DMS53 (cell line): Measurements from ENCODE around the gene FAM181A.

Source experiments
- DNase-seq: peaks from one replicate; lab custom pipeline; 2025; lab: John Stamatoyannopoulos, UW

The FAM181A gene

DNA sequence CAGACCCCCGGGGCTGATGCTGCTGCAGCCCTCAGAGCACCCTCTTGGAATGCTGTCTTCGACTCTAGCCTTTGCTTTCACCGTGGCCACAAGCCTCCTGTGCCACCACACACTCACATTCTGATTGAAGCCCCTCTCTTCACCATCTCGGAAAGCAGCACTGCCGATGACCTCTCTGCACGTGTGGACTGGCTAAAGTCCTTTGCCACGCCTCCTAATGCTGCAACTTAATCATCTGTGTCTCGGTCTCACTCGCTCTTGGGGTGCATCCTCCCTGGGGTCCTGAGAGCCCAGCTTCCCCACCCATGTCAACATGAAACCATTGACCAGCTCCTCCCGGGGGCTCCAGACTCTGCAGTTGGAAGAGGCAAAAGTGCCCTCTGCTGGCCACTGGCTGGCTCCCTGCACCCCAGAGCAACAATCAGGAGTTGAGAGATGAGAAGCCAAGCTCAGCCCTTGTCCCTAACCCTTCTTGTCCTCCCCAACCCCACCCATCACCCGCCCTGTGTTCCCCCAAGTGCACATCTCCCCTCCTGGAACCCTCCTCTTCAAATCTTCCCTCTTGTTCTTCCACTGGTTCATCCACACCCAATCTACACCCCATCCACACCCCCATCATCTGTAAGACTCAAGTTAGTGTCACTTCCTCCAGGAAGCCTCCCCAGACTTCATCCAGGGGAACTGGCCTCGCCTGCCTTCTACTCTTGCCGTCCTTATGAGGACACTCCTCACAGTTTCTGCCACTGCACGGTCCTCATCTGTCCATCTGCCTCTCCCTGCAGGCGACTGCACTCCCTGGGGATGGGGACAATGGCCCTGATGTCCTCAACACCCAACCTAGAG lies 23.6 kb upstream of the FAM181A start:
- DNase-seq, result no peak

DNA sequence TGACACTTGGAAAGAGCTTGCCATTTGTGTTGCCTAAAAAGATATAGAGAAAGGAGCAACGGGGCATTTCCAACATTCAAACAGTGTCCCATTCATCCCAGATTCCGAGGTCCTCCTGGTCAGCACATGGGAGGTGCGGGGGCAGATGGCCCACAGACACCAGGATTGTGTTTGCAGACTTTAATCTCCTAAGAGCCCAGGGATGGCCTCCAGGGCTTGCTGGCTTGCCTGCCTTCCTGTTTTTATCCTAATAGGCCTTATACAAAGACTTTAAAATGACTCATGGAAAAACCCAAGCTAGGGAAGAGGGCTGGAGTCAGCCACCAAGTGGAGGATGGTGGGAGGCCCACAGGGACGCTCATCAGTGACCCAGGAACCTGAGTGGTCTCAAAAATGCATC lies 21.5 kb upstream of the FAM181A start:
- no peak for DNase-seq

DNA sequence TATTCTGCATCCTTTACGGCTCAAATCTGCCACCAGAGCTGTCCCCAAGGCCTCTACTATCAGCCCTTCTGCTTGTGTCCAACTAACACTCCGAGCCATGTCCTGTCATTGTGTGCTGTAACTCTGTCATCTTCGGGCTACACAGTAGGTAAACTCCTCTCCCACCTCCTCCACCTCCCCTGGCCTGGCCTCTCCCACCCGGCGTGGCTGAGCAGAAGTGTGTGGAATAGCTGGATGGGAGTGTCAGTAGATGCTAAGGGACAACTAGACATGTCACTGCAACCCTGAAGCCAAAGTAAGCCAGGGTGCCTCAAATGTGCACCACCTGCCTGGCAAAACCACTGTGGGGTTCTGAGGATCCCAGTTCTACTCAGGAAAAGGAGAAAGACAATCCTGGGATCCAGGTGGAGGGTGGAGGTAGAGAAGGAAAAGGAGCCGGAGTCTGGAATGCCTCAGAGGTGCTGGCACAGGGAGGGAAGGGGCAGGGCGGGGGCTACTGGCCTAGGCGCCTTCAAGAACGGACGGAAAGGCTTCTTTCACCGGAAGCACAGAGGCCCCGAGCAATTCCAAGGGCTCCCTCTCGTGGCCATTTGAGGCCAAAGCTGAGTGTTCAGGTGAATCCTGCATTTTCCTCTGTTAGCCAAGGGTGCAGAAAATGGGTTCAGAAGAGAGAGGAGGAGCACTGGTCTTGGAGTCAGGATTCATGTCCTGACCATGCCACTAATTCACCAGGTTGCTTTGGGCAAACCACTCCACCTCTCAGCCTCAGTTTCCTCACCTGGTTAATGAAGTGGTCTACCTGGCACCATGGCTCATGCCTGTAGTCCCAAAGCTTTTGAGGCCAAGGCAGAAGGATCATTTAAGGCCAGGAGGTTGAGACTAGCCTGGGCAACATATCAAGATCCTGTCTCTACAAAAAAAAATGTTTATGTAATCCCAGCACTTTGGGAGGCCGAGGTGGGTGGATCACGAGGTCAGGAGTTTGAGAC lies 20.5 kb upstream of the FAM181A start:
- peak; percentile 61 for DNase-seq

DNA sequence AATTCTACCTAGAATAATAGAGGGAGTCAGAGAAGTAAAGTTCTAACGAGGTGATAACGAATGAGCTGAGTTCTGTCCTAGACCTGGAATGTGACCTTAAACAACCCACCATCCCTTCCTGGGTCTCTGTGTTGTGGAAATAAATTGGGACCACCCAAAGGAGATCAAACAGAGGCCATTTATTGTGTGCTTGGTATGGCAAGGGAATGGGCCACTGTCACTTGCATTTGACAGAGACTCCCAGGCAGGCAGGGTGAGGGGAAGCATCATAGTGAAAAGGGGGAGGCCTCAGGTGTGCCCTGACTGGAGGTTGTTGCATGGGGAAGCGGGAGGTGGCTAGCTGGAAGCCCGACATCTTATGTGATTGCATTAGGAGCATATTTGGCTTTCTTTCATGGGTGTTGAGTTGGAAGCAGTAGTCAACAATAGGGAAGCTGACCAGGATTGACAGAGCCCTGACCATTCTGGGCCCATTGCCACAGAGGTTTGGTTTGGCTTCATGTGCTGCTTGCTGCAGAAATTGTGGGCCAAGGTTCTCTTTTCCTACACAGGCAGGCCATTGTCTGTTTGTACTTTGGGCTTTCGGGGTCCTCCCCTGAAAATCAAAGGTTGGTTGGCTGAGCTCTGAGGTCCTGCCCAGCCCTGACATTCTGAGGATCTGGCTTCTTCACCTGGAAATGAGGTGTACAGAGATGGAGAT lies 17.6 kb upstream of the FAM181A start:
- DNase-seq, result no peak

DNA sequence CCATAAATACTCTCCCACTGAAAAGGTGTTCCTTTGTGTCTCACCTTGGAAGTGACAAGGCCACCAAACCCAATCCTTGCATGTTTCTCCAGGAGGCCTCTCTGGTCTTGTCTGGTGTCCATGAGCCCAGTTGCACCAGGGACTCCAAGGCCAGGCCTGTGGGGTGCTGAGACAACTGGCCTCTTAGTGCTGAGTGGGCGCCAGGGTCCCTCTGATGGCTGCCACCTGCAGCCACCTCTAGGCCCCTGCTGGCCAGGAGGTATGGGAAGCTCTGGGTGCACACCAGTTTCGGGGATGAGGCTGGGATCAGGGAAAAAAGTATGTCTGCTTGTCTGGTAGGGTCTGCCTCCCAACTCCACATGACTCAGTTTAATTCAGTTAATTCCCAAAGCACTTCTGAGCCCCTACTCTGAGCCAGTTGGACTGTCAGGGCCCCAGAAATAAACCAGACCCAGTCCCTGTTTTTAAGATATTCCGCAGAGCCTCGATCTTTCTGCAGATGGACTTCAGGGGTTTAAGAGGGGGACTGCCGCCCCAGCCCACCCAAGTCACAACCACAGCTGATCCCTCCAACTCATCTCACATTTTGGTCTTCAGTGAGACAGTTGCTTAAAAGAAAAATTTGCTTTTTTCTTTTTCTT lies 15.0 kb upstream of the FAM181A start:
- DNase-seq, result no peak

DNA sequence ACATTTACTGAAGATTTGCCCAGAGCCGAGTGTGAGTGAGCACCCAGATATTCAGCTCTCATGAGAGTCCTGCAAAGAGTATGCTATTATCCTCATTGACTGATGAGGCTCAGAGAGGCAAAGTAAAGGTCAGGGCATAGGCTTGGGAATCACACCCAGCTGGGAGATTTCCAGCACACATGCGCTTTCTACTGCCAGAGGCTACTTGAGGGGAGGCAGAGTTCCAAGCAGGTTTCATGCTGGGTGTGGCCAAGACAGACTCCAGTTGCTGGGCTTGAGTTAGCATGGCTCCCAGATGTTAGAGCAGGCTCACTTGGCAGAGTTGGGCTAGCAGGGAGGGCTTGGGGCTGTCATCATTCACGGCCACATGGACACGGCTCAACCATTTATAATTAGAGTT lies 14.4 kb upstream of the FAM181A start:
- no peak for DNase-seq

DNA sequence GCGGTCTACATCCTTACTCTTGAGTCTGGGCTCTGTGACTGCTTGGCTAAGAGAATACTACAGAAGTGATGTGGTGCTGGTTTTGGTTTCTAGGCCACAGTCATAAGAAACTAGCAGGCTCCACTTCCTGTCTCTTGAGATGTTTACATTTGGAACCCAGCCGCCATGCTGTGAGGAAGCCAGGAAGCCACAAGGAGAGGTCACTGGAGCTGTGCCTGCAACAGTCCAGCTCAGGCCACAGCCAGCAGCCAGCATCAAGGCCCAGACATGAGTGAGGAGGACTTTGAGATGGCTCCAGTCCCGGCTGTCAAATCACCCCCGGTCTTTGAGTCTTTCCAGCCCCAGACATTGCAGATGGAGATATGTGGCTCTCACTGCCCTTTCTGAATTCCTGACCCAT lies 12.9 kb upstream of the FAM181A start:
- DNase-seq, result no peak

DNA sequence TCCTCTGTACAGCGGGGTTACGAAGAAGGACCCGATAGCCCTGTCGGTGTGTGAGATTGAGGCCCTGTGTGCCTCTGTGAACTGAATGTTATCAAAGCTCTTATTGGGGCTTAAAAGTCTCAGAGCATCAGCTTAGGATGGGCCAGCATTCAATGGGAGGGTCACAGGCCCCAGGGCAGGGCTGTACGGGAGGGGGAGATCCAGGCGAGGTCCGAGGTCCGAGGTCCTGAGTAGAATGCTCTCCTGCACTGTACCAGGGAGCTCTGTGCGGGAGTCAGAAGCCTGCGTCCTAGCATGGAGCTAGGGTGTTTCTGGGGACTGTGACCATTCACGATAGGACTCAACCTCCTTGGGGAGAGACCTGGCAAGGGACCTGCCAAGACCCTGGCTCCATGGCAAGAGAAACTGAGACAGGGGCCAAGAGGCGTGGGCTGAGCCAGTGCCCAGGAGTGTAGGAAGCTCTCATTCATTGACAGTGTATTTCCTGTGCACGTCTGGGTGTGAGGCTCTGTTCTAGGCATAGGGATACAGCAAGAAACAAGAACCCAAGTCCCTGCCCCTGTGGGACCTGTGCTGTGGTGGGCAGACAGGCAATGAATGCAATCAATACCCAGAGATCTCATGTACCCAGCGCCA lies 12.0 kb upstream of the FAM181A start:
- DNase-seq, result no peak

DNA sequence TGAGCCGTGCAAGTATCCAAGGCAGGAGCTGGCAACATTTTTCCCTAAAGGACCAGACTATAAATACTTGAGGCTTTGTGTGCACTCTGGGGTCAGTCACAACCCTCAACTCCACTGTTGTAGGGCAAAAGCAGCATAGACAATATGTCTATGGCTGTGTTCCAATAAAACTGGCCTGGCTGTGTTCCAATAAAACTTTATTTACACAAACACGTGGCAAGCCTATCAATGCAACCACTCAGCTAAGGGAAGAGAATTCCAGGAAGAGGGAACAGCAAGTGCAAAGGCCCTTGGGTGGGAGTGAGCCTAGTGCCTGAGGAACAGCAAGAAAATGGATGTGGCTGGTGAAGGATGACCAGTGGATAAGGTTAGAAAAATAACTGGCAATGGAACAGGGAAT lies 11.3 kb upstream of the FAM181A start:
- no peak for DNase-seq

DNA sequence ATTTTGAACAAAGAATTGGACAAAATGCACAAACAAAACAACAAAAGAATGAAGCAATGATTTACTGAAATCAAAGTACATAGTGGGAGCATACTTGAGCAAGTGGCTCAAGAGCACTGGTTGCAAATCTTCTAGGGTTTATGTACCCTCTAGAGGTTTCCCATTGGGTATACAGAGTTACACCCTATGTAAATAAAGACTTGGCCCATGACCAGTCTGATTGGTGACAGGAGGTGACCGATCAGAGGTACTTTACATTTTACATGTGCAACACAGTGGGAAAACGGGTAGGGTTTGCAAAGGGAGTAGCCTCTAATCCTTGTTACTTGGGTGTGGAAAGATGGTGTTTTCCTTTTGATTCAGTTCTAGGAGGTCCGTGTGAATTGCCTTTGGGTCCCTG lies 10.6 kb upstream of the FAM181A start:
- DNase-seq, result no peak

DNA sequence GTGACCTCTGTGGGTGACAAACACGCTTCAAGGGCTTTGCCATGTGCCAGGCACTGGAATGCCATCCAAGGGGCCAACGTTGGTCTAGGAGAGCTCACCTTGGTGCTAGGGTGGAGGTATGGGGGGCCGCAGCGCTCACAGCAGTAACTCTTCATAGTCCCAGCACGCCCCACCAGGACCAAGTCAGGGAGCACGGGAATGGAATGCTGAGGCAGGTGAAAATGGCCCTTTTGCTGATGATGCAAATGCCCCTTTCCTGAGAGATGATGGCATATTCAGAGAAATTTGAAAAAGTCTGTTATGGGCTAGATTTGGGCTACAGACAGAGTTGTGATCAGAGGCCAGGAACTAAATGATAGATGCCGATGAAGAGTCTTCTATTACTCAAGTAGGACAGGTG lies 10.0 kb upstream of the FAM181A start:
- no peak for DNase-seq

DNA sequence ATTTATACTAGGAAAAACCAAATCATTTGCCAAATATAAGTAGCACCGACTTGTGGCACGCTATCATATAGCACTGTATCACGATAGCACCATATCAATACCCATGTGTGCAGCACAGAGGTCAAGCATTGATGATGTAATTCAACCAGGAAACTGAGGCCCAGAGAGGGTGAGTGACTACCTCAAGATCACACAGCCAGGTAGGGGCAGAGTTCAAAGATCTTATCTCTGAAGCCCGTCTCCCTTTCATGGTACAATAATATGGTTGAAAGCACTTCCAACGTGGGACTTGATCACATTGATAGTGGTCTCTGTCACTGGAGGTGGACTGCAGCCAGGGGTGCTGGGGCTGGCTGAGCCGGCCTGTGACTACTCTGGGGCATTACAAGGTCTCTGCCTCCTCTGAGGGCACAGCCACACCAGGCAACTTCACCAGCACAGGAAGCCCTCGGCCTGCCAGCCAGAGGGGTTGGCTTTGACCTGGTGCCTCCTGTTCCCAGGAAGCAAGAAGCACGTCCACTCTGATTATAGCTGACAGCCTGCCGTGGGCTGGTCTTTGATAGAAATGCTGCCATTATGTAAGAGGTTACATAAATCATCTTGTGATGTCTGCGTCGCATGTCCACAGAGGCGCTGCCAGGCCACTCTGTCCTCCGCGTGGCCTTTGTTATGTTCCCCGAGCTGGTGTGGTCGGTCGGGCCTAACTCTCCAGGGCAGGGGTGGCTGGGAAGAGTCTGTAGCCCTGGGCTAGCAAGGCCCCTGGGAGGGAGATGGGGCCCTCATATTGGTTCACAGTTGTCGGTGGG lies 5.9 kb upstream of the FAM181A start:
- DNase-seq, result no peak

DNA sequence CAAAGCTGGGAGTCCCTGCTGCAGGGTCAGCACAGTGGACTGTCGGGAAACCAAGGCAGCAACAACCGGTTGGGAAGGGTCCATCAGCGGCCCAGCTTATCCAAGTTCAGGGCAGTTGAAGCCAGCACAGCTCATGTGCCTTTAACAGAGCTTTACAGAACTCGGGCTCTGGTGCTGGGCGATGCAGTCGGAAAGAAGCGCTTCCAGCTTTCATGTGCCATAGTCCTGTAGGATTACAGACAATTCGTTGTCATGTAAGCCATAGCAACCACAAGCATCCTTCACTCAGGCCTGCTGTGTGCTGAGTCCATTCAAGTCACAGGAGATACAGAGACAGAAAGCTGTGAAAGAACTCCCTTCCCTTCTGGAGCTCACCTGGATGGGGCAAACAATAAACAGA lies 3.5 kb upstream of the FAM181A start:
- peak; percentile 23 for DNase-seq

DNA sequence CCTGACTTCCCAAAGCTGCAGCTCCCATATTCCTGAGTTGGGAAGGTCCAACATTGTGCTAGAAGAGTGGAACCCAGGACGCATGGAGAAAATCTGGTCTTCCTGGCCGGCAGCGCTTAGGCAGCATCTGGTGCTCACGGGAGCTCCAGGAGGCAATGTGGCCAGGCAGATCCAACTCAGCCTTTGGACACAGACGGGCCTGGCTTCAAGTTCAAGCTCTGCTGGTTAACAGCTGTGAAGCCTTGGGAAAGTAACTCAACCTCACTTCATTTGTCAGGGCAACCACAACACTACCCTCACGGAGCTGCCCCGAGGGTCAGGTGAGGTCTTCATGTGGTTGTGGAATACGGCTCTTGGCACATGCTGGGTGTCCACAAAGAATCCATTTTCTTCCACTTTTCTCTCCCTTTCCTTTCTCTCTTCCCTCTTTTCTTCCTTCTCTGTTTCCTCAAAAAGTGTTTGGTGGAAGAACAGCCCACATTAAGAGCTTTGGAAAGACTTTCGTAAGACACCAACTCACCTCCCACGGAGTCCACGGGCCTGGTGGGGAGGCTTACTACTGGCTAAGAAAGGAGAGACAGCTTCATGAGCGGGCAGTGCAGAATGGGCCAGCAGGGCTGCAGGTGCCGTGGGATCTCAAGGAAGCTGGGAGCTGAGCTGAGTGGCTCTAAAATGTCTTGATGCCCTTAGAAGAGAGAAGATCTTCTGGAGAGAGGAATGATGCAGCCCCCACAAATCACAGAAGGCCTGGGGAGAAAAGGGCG lies 2.4 kb upstream of the FAM181A start:
- DNase-seq, result no peak

DNA sequence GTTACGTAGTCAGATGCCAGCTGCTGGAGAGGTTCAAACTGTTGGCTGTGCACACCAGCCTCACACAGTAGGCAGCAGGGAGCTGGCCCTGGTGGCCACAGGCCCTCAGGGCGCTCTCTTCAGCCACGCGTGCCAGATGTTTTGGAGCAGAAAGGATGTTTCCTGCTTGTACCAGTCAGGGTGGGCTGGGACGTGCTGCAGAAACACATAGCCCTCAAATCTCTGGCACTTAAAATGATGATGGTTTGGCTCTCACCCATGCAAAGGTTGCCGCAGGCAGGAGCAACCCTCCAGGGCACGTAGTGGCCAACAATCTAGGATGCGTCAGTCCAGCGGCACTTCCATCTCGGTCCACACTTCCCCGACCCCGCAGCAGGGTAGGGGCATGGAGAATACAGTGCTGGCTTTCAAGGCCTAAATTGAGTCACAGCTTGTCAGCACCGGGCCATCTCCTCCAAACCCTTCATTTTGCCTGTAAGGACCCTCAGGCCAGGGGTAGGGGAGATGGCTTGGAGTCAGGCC lies 1.7 kb upstream of the FAM181A start:
- no peak for DNase-seq

DNA sequence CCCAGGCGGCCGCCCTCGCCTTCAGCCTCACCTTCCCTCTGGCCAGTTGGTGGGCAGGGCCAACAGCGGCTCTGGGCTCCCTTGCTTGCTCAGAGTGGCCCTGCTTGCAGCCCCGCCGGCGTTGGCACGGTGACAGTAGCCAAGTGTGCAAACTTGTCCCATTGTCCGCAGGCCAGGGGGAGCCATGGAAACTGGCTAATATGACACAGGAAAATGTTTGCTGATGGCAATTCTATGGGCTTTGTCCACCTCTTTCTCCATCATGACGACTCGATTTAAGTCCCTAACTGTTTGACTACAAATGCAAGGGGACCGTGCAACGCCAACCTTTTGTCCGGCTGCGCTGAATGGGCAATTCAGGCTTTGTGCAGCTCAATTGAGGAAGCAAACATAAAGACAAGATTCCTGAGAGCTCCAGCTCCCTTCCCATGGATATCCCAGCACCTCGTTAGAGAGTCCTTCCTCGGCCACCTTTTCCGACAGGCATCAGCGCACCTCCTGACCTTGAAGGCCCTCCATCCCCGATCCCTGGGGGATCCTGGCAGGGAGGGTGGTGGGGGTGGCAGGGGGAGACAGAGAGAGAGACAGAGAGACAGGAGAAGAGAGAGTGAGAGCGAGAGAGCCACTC lies 785 bp upstream of the FAM181A start:
- peak; percentile 33 for DNase-seq

DNA sequence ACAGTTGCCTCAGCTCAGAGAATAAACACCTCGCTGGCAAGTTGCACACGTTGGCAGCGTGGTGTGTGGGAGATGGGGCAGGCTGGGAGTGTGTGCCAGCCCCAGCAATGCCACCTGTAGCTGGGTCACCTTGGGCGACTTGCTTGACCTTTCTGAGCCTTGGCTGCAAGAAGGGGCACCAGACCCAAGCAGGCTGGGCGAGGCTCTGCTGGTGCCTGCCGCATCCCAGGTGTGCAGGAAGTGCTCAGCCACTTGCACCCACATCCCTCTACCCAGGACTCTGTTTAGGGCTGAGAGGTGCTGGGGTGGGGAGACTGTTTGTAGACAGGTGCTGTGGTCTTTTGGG lies 629 bp downstream of the FAM181A start:
- DNase-seq, result no peak

DNA sequence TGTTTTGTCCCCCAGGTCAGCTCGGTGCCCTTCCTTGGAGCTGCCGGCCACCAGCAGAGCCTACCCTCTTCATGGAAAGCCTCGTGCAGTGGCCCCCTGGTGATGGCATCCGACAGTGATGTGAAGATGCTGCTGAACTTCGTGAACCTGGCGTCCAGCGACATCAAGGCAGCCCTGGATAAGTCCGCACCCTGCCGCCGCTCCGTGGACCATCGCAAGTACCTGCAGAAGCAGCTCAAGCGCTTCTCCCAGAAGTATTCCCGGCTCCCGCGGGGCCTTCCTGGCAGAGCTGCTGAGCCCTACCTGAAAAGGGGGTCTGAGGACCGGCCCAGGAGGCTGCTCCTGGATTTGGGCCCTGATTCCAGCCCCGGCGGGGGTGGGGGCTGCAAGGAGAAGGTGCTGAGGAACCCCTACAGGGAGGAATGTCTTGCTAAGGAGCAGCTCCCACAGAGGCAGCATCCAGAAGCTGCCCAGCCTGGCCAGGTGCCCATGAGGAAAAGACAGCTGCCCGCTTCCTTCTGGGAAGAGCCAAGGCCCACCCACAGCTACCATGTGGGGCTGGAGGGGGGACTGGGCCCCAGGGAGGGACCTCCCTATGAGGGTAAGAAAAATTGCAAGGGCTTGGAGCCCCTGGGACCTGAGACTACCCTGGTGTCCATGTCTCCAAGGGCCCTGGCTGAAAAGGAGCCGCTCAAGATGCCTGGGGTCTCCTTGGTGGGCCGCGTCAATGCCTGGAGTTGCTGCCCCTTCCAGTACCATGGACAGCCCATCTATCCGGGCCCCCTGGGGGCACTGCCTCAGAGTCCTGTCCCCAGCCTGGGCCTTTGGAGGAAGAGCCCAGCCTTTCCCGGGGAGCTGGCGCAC lies 1.3 kb downstream of the FAM181A start:
- DNase-seq, result no peak
